HuH-7 (cell line): ENCODE measurements around the gene SMOC1.

Experiments used
- DNase-seq: peaks from one replicate; pipeline ENCODE4 v3.0.0; 2011; ENCODE audit warnings: low spot score

The SMOC1 gene

DNA sequence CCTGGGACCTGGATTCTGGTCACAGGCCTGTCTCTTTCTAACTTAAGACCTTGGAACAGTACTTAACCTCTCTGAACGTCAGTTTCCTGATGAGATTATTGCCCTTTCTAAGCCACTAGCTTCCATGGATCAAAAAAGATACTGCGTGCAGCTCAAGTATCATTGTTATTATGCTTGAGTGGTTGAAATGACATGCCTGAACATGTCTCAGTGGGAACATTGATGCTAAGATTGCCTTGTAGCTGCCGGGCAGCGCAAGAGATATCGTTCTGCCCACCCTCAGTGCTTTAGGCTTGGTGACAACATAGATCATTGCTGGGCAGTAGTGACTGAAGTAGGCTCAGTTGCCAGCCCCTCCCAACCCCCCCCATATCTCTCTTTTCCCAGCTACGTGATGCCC lies 131.9 kb downstream of the SMOC1 start:
- no peak for DNase-seq

- no peak for DNase-seq
Observed at GRCh38 chr14:70011708-70012107, 132.5 kb downstream of the SMOC1 start.

- peak; percentile 61 for DNase-seq
Observed at GRCh38 chr14:70013271-70013873, 134.2 kb downstream of the SMOC1 start.

DNA sequence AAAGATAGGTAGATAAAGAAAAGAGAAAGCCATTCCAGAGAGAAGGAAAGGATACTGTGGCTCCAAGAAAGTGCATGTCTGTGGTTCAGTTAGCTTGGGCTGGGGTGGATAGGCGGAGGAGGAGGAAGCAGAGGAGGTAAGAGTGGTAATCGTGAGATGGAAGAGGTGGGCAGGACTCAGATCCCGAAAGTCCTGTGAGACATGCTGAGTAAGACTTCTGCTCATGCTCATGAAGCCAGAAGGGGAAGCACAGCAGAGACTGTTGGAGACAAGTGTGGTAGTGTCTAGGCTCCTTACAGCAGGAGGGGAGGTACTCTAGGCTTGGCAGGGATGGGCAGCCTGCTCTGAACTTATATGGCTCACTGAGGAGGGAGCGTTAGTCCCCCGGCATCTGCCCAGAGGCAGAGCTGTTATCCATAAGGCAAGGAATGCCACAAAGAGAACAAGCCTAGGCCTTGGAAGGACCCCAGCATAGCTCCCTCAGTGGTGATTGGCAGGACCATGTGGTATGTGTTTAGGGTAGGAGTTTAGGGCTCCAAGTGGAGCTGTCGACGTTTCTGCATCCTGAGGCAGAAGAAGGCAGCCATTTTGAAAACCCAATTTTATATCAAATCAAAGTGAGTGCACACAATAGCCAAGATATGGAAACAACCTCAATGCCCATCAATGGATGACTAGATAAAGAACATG lies 135.3 kb downstream of the SMOC1 start:
- no peak for DNase-seq

DNA sequence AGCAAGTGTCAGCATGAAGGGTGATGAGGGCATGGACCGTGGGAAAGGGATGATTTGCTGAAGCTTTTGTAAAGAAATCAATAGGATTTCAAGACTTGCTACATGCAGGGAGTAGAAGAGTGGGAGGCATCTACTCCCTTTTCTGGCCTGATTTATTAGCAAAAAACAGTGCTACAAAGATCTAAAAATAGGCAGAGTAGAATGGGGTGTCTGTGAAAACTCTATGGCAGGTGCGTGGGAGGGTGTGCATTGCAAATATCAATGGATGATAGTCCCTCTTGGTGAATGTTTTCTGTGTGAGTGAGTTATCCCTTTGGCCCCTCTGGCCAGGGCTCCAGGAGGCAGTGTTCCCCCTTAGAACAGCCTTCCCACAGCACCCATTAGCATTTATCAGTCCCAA lies 139.0 kb downstream of the SMOC1 start:
- no peak for DNase-seq

GRCh38 chr14:70018713-70019211 lies 139.5 kb downstream of the SMOC1 start:
- no peak for DNase-seq

- DNase-seq: no peak
Observed at GRCh38 chr14:70019695-70020094, 140.5 kb downstream of the SMOC1 start.

DNA sequence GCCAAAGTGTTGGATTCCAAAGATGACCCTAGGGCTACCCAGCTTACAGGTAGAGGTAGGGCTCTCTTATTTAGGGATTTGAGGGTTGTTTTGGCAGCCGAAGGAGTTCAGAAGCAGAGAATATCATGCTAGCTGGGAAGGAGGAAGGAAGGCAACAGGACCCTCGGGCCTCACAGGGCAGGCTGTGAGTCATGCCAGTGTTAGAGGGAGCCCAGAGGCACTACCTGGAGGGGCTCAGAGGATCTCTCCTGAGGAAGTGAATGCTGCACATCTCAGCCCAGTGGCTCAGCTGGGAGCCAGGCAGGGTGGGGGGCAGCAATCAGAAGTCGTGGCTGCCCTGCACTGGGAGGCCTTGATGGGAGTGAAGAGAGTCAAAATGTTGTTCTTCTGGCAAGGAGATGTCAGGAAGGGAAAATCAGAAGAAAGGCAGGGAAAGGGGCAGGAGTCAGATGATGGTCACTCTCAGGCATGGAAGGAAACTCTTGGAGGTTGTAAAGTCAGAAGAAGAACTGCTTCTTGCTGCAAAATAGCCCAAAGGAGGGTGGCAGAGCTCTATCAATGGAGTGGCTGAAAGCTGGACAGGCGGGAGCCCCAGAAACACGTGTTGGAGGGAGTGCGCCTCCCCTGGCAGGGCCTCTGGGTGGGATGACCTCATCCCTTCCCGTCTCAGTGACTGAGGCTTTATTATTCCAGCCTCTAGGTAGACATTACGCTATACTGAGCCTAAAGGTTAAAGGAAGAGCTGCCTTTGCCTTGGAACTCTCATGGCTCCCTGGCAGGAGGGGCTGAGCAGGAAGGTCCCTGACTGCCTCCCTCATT lies 141.3 kb downstream of the SMOC1 start:
- no peak for DNase-seq

GRCh38 chr14:70021548-70022220 lies 142.5 kb downstream of the SMOC1 start:
- no peak for DNase-seq

DNA sequence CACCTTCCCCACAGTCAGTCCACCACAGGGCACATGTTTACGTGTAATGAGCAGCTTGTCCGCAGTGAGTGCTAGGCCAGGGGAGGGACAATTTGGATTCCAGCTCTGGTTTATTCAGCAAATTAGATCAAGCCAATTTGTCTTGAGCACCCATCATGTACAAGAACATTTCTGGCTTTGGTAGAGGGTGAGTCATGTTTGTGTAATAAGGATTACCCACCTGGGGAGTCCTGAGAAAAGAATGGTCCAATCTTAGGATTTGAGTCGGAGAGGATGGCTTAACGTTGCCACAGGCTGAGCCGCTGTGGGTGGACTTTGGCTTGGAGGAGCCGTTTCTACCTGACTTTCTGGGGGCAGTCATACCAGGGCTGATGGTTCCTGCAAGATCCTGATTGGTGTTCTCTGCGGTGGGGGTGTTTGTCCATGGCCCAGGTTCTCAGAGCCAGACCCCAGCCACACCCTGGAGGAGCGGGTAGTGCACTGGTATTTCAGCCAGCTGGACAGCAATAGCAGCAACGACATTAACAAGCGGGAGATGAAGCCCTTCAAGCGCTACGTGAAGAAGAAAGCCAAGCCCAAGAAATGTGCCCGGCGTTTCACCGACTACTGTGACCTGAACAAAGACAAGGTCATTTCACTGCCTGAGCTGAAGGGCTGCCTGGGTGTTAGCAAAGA lies 143.7 kb downstream of the SMOC1 start:
- no peak for DNase-seq

- DNase-seq: no peak
Observed at GRCh38 chr14:70023871-70024270, 144.7 kb downstream of the SMOC1 start.

GRCh38 chr14:70027785-70028428 lies 148.7 kb downstream of the SMOC1 start:
- DNase-seq: peak; percentile 80

- no peak for DNase-seq
Observed at GRCh38 chr14:70029296-70030132, 150.3 kb downstream of the SMOC1 start.

GRCh38 chr14:70032016-70032415 lies 152.8 kb downstream of the SMOC1 start:
- no peak for DNase-seq

- DNase-seq: no peak
Observed at GRCh38 chr14:70032447-70032846, 153.2 kb downstream of the SMOC1 start.

DNA sequence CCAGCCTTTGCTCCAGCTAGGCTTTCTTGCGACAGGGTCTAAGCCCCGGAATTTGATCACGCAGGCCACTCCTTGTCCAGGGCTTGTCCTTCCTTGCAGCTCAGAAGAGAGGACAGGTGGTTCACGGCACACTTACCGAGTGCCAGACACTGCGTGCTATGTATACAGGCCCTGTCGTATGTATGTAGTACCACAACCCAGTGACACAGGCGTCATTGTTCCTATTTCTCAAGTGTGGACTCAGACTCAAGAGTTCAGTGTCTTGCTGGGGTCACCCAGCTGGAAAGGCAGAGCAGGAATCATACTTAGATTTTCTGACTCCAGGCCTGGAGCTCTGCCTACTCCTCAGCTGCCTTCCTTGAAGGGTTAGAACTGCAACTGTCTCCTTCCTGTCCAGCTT lies 153.9 kb downstream of the SMOC1 start:
- DNase-seq: no peak

DNA sequence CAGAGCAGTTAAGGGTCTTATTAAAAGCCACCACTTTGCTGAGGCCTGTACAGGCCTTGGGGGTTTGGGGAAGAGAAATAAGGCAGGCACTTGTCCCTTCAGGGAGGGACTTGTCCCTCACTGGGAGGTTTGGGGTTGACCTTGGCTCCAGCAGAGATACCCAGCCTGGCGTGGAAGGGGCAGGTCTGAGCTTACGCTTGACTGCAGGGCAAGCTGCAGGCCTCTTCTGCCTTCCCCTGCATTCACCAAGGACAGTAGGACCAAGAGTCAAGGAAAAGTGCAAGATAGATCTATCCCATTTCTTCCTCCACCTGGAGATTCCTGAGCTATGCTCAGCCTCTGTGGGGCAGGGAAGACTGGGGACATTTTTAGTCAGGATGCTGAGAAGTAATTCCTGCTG lies 154.3 kb downstream of the SMOC1 start:
- DNase-seq: no peak

DNA sequence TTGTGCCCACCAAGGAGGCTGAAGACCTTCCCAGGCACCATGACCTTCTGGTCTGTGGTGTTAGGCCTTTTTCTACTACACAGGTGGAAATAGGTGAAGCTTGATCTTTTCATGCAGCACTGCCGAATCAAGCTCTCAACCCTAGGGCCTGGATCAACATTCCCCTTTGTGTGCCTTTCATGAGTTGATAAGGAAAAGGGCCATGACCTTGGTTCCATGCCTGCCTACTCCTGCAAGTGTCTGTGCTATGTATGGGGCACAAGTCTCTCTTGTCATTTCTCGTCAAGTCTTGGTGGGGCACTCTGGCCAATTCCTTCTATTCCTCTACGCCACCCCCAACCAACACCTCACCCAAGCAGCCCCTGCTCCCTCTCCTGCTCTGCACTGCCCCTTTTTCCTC lies 155.0 kb downstream of the SMOC1 start:
- no peak for DNase-seq

DNA sequence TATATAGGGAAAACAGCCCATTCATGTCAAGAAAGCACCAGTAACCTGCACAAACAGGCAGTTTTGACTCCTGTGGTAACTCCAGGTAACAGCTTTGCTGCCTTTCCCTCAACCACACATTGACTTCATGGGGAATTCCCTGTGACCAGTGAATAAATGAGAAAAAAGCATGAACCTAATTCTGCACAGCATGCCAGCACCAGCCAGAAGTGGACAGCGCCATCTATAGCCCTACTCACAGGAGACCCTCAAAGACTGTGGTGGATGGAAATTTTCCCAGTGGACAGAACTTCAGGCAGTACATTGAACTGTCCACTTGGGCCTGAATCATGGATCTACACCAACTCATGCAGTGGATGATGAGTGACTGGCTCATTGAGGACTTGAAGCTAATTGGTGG lies 157.4 kb downstream of the SMOC1 start:
- no peak for DNase-seq

- DNase-seq: no peak
Observed at GRCh38 chr14:70043001-70043400, 163.8 kb downstream of the SMOC1 start.
